Uterus (tissue), 4 donors: ENCODE measurements around the gene TMEM266. TPM values are rescaled to one million over a fixed set of nuclear protein-coding genes. Genes with fewer than 3 reads are reported as not detected.

Source experiments
- DNase-seq, 2 donors: peaks; one replicate each; pipeline ENCODE4 v3.0.0-alpha.2; 2019 to 2020
- H3K27ac ChIP-seq, 2 donors: fragments of 200-600 bp; sonication (generic); 1 replicate in 1 of 2; 2 replicates in 1 of 2; pipeline ENCODE4 v1.5.1; 2016 to 2018
- H3K27me3 ChIP-seq, 2 donors: fragments of 200-600 bp; sonication (generic); one replicate each; pipeline ENCODE4 v1.5.1; 2018 to 2019; ENCODE audit warnings: control low read depth in 1 of 2
- H3K36me3 ChIP-seq, 2 donors: fragments of 200-600 bp; sonication (generic); one replicate each; pipeline ENCODE4 v1.5.1; 2019; ENCODE audit warnings: control low read depth in 1 of 2
- H3K4me1 ChIP-seq, 2 donors: fragments of 200-600 bp; sonication (generic); one replicate each; pipeline ENCODE4 v1.5.1; 2018 to 2019; ENCODE audit warnings: control low read depth in 1 of 2
- H3K4me3 ChIP-seq, 2 donors: fragments of 200-600 bp; sonication (generic); 1 replicate in 1 of 2; 2 replicates in 1 of 2; pipeline ENCODE4 v1.5.1; 2018 to 2019; ENCODE audit warnings: mild to moderate bottlenecking in 1 of 2
- H3K9me3 ChIP-seq, 2 donors: fragments of 200-600 bp; sonication (generic); one replicate each; pipeline ENCODE4 v1.5.1; 2019; ENCODE audit warnings: control low read depth in 1 of 2
- CTCF ChIP-seq, 4 experiments: fragments of 200-600 bp in 2 of 4; fragments of 450-650 bp in 2 of 4; sonication (generic) in 2 of 4; IDR thresholded peaks; one replicate each; pipeline ENCODE4 v1.5.1; 2016 to 2019; ENCODE audit warnings: antibody characterized with exemption in 4 of 4, mild to moderate bottlenecking in 2 of 4, moderate library complexity in 1 of 4
- POLR2A ChIP-seq, 2 donors: fragments of 450-650 bp; IDR thresholded peaks; one replicate each; pipeline ENCODE4 v1.6.1; 2016; ENCODE audit warnings: antibody characterized with exemption in 2 of 2, mild to moderate bottlenecking in 1 of 2, moderate library complexity in 1 of 2
- intact Hi-C: fragments of 100-400 bp; cut with DNase I; formaldehyde crosslinking; loops from one replicate; pipeline ENCODE4 v1.15.1; 2023; ENCODE audit warnings: low total_unique reads
- total RNA-seq, 4 donors: library from RNA; depleted of rRNA in 3 of 4; stranded (reverse); fragments of >200 nt in 3 of 4; gene quantifications; one replicate each; pipeline versions ENCODE4 v1.1.0 to v1.2.4, GENCODE V29; 2014 to 2023
- donor health status: DM: yes; HTN: yes; CAD: no.

Gene TMEM266
- total RNA-seq, 4 donors from 2014 or later, result 0.35 TPM; not detected in 3

GRCh38 chr15:76100361-76100760, 40.6 kb downstream of the TMEM266 start:
- no peak for TF ChIP-seq POLR2A (IDR thresholded peaks at IDR 0.05)
- no peak for TF ChIP-seq CTCF (IDR thresholded peaks at IDR 0.05)
- Histone ChIP-seq H3K36me3 (no peaks in the 10 kb centered on the region), H3K9me3 (no peaks in the 10 kb centered on the region), H3K27ac (no peak overlapping the region), H3K27me3 (no peaks in the 10 kb centered on the region), H3K4me1 (no peaks in the 10 kb centered on the region), H3K4me3 (no peak overlapping the region)
- intact Hi-C loops, result no loop called here
- no peak for DNase-seq

GRCh38 chr15:76101655-76102054, 41.9 kb downstream of the TMEM266 start:
- no peaks in the 10 kb centered on the region for H3K36me3 ChIP-seq
- no peak overlapping the region for H3K4me3 ChIP-seq
- intact Hi-C loops, result no loop called here
- H3K27me3 ChIP-seq, result no peaks in the 10 kb centered on the region
- no peaks in the 10 kb centered on the region for H3K4me1 ChIP-seq
- no peaks in the 10 kb centered on the region for H3K9me3 ChIP-seq
- no peak overlapping the region for H3K27ac ChIP-seq
- TF ChIP-seq CTCF (IDR thresholded peaks at IDR 0.05), result no peak
- TF ChIP-seq POLR2A (IDR thresholded peaks at IDR 0.05), result no peak
- DNase-seq, result no peak

- intact Hi-C loops, result no loop called here
- TF ChIP-seq CTCF (IDR thresholded peaks at IDR 0.05) (no peak), POLR2A (IDR thresholded peaks at IDR 0.05) (no peak)
Measured at GRCh38 chr15:76105391-76105790, 45.6 kb downstream of the TMEM266 start.

GRCh38 chr15:76105911-76106310, 46.1 kb downstream of the TMEM266 start:
- no peaks in the 10 kb centered on the region for H3K9me3 ChIP-seq
- intact Hi-C loops, result no loop called here
- TF ChIP-seq CTCF (IDR thresholded peaks at IDR 0.05), result no peak
- TF ChIP-seq POLR2A (IDR thresholded peaks at IDR 0.05), result no peak

More at GRCh38 chr15:76105391-76105790, 45.6 kb downstream of the TMEM266 start:
- no peak for DNase-seq
- no peaks in the 10 kb centered on the region for H3K9me3 ChIP-seq
- no peaks in the 10 kb centered on the region for H3K27me3 ChIP-seq
- no peak overlapping the region for H3K27ac ChIP-seq
- H3K36me3 ChIP-seq, result no peaks in the 10 kb centered on the region
- no peak overlapping the region for H3K4me3 ChIP-seq
- no peaks in the 10 kb centered on the region for H3K4me1 ChIP-seq

GRCh38 chr15:76107169-76107568, 47.4 kb downstream of the TMEM266 start:
- DNase-seq, result no peak
- Histone ChIP-seq H3K4me3 (no peak overlapping the region), H3K27ac (no peak overlapping the region), H3K36me3 (no peaks in the 10 kb centered on the region), H3K27me3 (no peaks in the 10 kb centered on the region), H3K4me1 (no peaks in the 10 kb centered on the region), H3K9me3 (no peaks in the 10 kb centered on the region)
- TF ChIP-seq POLR2A (IDR thresholded peaks at IDR 0.05) (no peak), CTCF (IDR thresholded peaks at IDR 0.05) (no peak)
- intact Hi-C loops, result no loop called here

More at GRCh38 chr15:76105911-76106310, 46.1 kb downstream of the TMEM266 start:
- no peak overlapping the region for H3K27ac ChIP-seq
- H3K4me3 ChIP-seq, result no peak overlapping the region
- no peaks in the 10 kb centered on the region for H3K36me3 ChIP-seq
- no peak for DNase-seq
- H3K27me3 ChIP-seq, result no peaks in the 10 kb centered on the region
- H3K4me1 ChIP-seq, result no peaks in the 10 kb centered on the region
